GM12878 (cell line): ENCODE data around the gene MRTFB. TPM values are rescaled to one million over a fixed set of nuclear protein-coding genes. Genes with fewer than 3 reads are reported as not detected.

Experiments
- ATAC-seq: fragments of 200-7000 bp; cut with Tn5 transposase; 3 replicates; pipeline ENCODE4 v1.9.1; 2020; ENCODE audit warnings: mild to moderate bottlenecking, moderate library complexity
- BruUV-seq: library from RNA; stranded (reverse); fragments of 400-500 nt; replicated peaks from 2 replicates; lab custom pipeline; 2021; lab: Mats Ljungman, UMichigan
- CTCF ChIA-PET: fragments of 300-600 bp; sonication (Branson Sonifier 250); formaldehyde crosslinking; extraction: SDS; loops from one replicate; lab custom pipeline; 2021; ENCODE audit warnings: inconsistent platforms; lab: Yijun Ruan, JAX
- POLR2A ChIA-PET: fragments of 350-600 bp; formaldehyde crosslinking; extraction: SDS; loops from one replicate; lab custom pipeline; 2021; ENCODE audit warnings: inconsistent platforms; lab: Charles Lee
- RAD21 ChIA-PET: fragments of 300-600 bp; sonication (Branson Sonifier 250); formaldehyde crosslinking; loops from one replicate; lab custom pipeline; 2023; ENCODE audit warnings: antibody characterized with exemption; ENCODE audit not compliant: unreplicated experiment; lab: Charles Lee
- SMC1A ChIA-PET: fragments of 300-600 bp; sonication (Branson Sonifier 250); formaldehyde crosslinking; loops from one replicate; lab custom pipeline; 2023; ENCODE audit not compliant: unreplicated experiment, uncharacterized antibody; lab: Charles Lee
- DNase-seq: peaks from one replicate; pipeline ENCODE4 v3.0.0-alpha.2; 2011; ENCODE audit warnings: low read depth, low spot score
- FAIRE-seq: peaks from 3 replicates; lab custom pipeline; 2011; peaks lifted over from hg19 to GRCh38; lab: Jason Lieb, UNC
- H2AFZ ChIP-seq: 2 replicates; pipeline ENCODE4 v1.6.0; 2011; ENCODE audit warnings: low read depth, low read length, control low read depth; ENCODE audit not compliant: control insufficient read depth
- H3K27ac ChIP-seq: 2 replicates; pipeline ENCODE4 v1.5.1; 2011; ENCODE audit warnings: control low read depth; ENCODE audit not compliant: control insufficient read depth, insufficient read depth
- H3K27me3 ChIP-seq, 2 experiments: replicated peaks in 1 of 2; 2 replicates each; pipeline versions ENCODE4 v1.6.0 to v1.6.1; 2011; ENCODE audit warnings: low read length in 1 of 2; ENCODE audit not compliant: control insufficient read depth in 2 of 2, insufficient read depth in 2 of 2
- H3K36me3 ChIP-seq, 2 experiments: 2 replicates each; pipeline ENCODE4 v1.5.1; 2011; ENCODE audit warnings: low read length in 1 of 2; ENCODE audit not compliant: control insufficient read depth in 2 of 2, insufficient read depth in 2 of 2
- H3K4me1 ChIP-seq: 2 replicates; pipeline ENCODE4 v1.6.1; 2011; ENCODE audit warnings: mild to moderate bottlenecking, low read length, moderate library complexity, mixed read lengths; ENCODE audit not compliant: control insufficient read depth, insufficient read depth
- H3K4me2 ChIP-seq: 2 replicates; pipeline ENCODE4 v1.6.0; 2011; ENCODE audit warnings: control low read depth; ENCODE audit not compliant: control insufficient read depth, insufficient read depth
- H3K4me3 ChIP-seq: fragments of 200-600 bp; sonication (generic); 2 replicates; pipeline ENCODE4 v1.5.1; 2016
- H3K79me2 ChIP-seq: 2 replicates; pipeline ENCODE4 v1.6.0; 2011; ENCODE audit warnings: low read length; ENCODE audit not compliant: control insufficient read depth, insufficient read depth
- H3K9ac ChIP-seq: 2 replicates; pipeline ENCODE4 v1.8.0; 2011; ENCODE audit warnings: low read length, control low read depth, mixed read lengths; ENCODE audit not compliant: control insufficient read depth, insufficient read depth
- H3K9me3 ChIP-seq: replicated peaks from 3 replicates; pipeline ENCODE4 v1.5.1; 2011; ENCODE audit warnings: mild to moderate bottlenecking, low read length; ENCODE audit not compliant: control insufficient read depth, insufficient read depth
- H4K20me1 ChIP-seq: 2 replicates; pipeline ENCODE4 v1.6.0; 2011; ENCODE audit not compliant: control insufficient read depth, insufficient read depth
- CHD1 ChIP-seq: IDR thresholded peaks from 2 replicates; pipeline ENCODE4 v1.6.1; 2012; ENCODE audit warnings: low read depth, low read length, improper control_type of control experiment
- EGR1 ChIP-seq, 2 experiments: IDR thresholded peaks; 1 replicate in 1 of 2; 2 replicates in 1 of 2; pipeline ENCODE4 v1.6.1; 2011 to 2012; ENCODE audit warnings: low read depth in 2 of 2, low read length in 2 of 2, borderline replicate concordance in 1 of 2, mild to moderate bottlenecking in 1 of 2, moderate library complexity in 1 of 2
- FOXK2 ChIP-seq: fragments of 450-650 bp; IDR thresholded peaks from 2 replicates; pipeline ENCODE4 v1.6.1; 2017; ENCODE audit warnings: mild to moderate bottlenecking, moderate library complexity
- PML ChIP-seq: IDR thresholded peaks from 2 replicates; pipeline ENCODE4 v1.6.1; 2012; ENCODE audit warnings: low read length, inconsistent platforms
- SMAD5 ChIP-seq: IDR thresholded peaks from 2 replicates; pipeline ENCODE4 v1.6.1; 2016; ENCODE audit warnings: antibody characterized with exemption, low read depth
- STAT3 ChIP-seq: IDR thresholded peaks from 2 replicates; pipeline ENCODE4 v1.6.1; 2011; ENCODE audit warnings: low read depth, low read length, improper control_type of control experiment
- SUPT20H ChIP-seq: IDR thresholded peaks from 2 replicates; pipeline ENCODE4 v1.6.1; 2011; ENCODE audit warnings: low read depth, mild to moderate bottlenecking, low read length, moderate library complexity, borderline replicate concordance; ENCODE audit not compliant: control insufficient read depth
- ZNF217 ChIP-seq: fragments of 450-650 bp; IDR thresholded peaks from 2 replicates; pipeline ENCODE4 v1.6.1; 2017; ENCODE audit warnings: antibody characterized with exemption, mild to moderate bottlenecking
- ZNF687 ChIP-seq: fragments of 450-650 bp; IDR thresholded peaks from 2 replicates; pipeline ENCODE4 v1.6.1; 2017; ENCODE audit warnings: mild to moderate bottlenecking, moderate library complexity
- WGBS: methylation state at CpG from one replicate; pipeline ENCODE4 v1.1.6; 2016; ENCODE audit warnings: low lambda C conversion rate; ENCODE audit not compliant: insufficient replicate concordance, insufficient coverage; ENCODE audit errors: missing lambda C conversion rate; 5-methylcytosine and 5-hydroxymethylcytosine counted together
- in situ Hi-C: fragments of 300-500 bp; cut with MboI; formaldehyde crosslinking; loops from 9 replicates; pipeline ENCODE4 v1.14.3; 2018; ENCODE audit warnings: mixed read lengths
- intact Hi-C: fragments of 100-400 bp; cut with micrococcal nuclease; formaldehyde crosslinking; loops from one replicate; pipeline ENCODE4 v1.14.2; 2022; ENCODE audit not compliant: unreplicated experiment
- polyA plus RNA-seq, 11 experiments: library from polyadenylated mRNA; depleted of rRNA in 4 of 11; unstranded in 6 of 11; stranded (reverse) in 5 of 11; fragments of >200 nt; fragmentation: Nextera tagmentation in 4 of 11; fragmentation: Illumina TruSeq in 1 of 11; extraction: Ambion mirVana in 4 of 11; extraction: Trizol in 1 of 11; gene quantifications; 1 replicate in 1 of 11; 2 replicates in 10 of 11; pipeline versions ENCODE4 v1.2.1 to v1.2.3, GENCODE V29; 2011 to 2016; ENCODE audit warnings: inconsistent platforms in 2 of 11, missing spikeins in 2 of 11, low read depth in 1 of 11
- total RNA-seq, 4 experiments: library from RNA; depleted of rRNA in 3 of 4; stranded (reverse); fragments of >200 nt in 3 of 4; fragmentation: Illumina TruSeq in 1 of 4; extraction: Trizol in 1 of 4; gene quantifications; 2 replicates each; pipeline versions ENCODE4 v1.2.1 to v1.2.3, GENCODE V29; 2013 to 2021
- TF ChIP-seq, protein P1 (sequence below): IDR thresholded peaks from 2 replicates; pipeline ENCODE4 v1.6.1; 2012; ENCODE audit warnings: low read depth, low read length, improper control_type of control experiment

The MRTFB gene
- total and polyA plus RNA-seq, 10 of the 15 experiments (the other 5 are each of a cell fraction or from before 2014, with no cell fraction given), result 2.1 to 14.3 (median 8.0) TPM

DNA sequence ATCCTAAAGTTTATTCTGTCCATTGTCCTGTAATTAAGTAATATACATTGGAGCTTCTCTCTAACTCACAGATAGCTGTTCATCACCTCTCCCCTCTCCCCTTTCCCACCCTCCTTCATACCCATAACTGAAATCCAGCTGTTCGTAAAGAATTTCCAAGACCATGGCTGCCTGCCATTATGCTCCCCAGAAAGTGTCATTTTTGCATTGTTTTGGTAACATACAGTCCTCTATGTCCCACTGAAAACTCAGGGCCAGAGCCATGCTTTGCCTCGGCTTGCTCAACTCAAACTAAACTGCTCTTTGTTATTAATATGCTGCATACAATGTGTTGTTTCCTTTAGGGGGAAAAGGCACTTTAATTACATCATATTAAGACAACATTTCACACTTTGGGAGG is 132.0 kb downstream of the MRTFB start:
- POLR2A ChIA-PET, result no interaction called here
- Histone ChIP-seq H4K20me1 (no peaks in the 10 kb centered on the region), H2AFZ (no peak overlapping the region), H3K27me3 (no peaks in the 10 kb centered on the region), H3K27ac (no peak overlapping the region), H3K4me2 (no peak overlapping the region), H3K4me1 (peaks cover 8% of the 10 kb centered on the region), H3K4me3 (no peak overlapping the region), H3K36me3 (no peaks in the 10 kb centered on the region), H3K79me2 (no peaks in the 10 kb centered on the region), H3K9ac (no peak overlapping the region), H3K9me3 (no peaks in the 10 kb centered on the region)
- no peak for ATAC-seq
- FAIRE-seq, result no peak
- DNase-seq, result no peak
- BruUV-seq, result no TSS peak
- no peak for TF ChIP-seq SUPT20H
- TF ChIP-seq, protein P1, sequence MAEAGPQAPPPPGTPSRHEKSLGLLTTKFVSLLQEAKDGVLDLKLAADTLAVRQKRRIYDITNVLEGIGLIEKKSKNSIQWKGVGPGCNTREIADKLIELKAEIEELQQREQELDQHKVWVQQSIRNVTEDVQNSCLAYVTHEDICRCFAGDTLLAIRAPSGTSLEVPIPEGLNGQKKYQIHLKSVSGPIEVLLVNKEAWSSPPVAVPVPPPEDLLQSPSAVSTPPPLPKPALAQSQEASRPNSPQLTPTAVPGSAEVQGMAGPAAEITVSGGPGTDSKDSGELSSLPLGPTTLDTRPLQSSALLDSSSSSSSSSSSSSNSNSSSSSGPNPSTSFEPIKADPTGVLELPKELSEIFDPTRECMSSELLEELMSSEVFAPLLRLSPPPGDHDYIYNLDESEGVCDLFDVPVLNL, result no peak
- TF ChIP-seq STAT3, result no peak
- no peak for TF ChIP-seq FOXK2
- TF ChIP-seq EGR1 (IDR thresholded peaks at IDR 0.05; ENCODE audit: borderline replicate concordance in 1 of 2, low read depth in 2 of 2, low read length in 2 of 2), result no peak
- no peak for TF ChIP-seq SMAD5
- no peak for TF ChIP-seq PML
- no peak for TF ChIP-seq ZNF217
- no peak for TF ChIP-seq CHD1
- no peak for TF ChIP-seq ZNF687
- intact Hi-C loops, result loop anchor here (2.0 kb wide), 1 partner anchor 246 kb away; no protein-coding TSS in a partner anchor
- RAD21 ChIA-PET, result no interaction called here
- 93% methylated on average over 2 of the region's 2 CpGs for WGBS
- in situ Hi-C loops, result no loop called here
- SMC1A ChIA-PET, result interaction anchor here (0.7 to 2.6 kb wide), 3 partner anchors 9 to 206 kb away, joined by 3 to 8 read pairs (median 3); no protein-coding TSS in a partner anchor
- CTCF ChIA-PET, result interaction anchor here (0.9 to 2.5 kb wide), 4 partner anchors 13 to 279 kb away, joined by 4 to 8 read pairs (median 6); no protein-coding TSS in a partner anchor
